ENCODE results near the gene GPN1.

The GPN1 gene

DNA sequence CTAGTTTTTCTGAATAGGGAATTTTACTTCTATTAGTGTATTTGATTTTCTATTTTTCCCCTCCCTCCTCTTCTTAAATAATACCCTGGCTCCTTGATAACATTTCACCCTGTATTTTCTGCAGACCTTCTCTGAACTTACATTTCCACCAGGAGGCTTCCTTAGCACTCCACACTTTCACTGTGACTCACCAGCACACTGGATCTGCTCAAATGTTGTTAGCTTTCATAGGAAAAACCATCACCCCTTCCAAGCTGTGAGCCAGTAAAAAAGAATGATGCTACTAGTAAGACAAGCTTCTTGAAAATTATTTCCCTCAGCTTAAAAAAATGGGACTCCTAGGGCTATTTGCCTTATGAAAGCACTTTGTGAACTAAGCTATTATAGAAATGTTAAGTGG lies 18.4 kb downstream of the GPN1 start:
- TF ChIP-seq POU2F2 (IDR thresholded peaks at IDR 0.05; ENCODE audit: low read depth, low read length) = no peak
- TF ChIP-seq POLR2A (IDR thresholded peaks at IDR 0.05; ENCODE audit: low read depth, low read length) = no peak
- no peak for TF ChIP-seq PAX5 (IDR thresholded peaks at IDR 0.05; ENCODE audit: insufficient read depth, low read length, severe bottlenecking)
- TF ChIP-seq TAF1 (IDR thresholded peaks at IDR 0.05; ENCODE audit: low read depth, low read length) = no peak
- no peak for TF ChIP-seq SPI1 (IDR thresholded peaks at IDR 0.05; ENCODE audit: low read depth, low read length)
- TF ChIP-seq POLR2AphosphoS5 (IDR thresholded peaks at IDR 0.05; ENCODE audit: low read depth, low read length) = no peak
- FAIRE-seq = no peak

GRCh38 chr2:27647737-27648136 lies 18.9 kb downstream of the GPN1 start:
- DNase-seq (ENCODE audit: insufficient read length, low spot score) (no peak), FAIRE-seq (no peak)
- TF ChIP-seq POU2F2 (IDR thresholded peaks at IDR 0.05; ENCODE audit: low read depth, low read length) (no peak), POLR2AphosphoS5 (IDR thresholded peaks at IDR 0.05; ENCODE audit: low read depth, low read length) (no peak), PAX5 (IDR thresholded peaks at IDR 0.05; ENCODE audit: insufficient read depth, low read length, severe bottlenecking) (no peak), TAF1 (IDR thresholded peaks at IDR 0.05; ENCODE audit: low read depth, low read length) (no peak)

More for the DNA sequence above, 18.4 kb downstream of the GPN1 start:
- DNase-seq (ENCODE audit: insufficient read length, low spot score) = no peak

GRCh38 chr2:27651056-27651455 lies 22.2 kb downstream of the GPN1 start:
- DNase-seq (ENCODE audit: insufficient read length, low spot score) (no peak), FAIRE-seq (no peak)
- TF ChIP-seq POLR2A (IDR thresholded peaks at IDR 0.05; ENCODE audit: low read depth, low read length) = no peak
- TF ChIP-seq TAF1 (IDR thresholded peaks at IDR 0.05; ENCODE audit: low read depth, low read length) = no peak
- no peak for TF ChIP-seq POLR2AphosphoS5 (IDR thresholded peaks at IDR 0.05; ENCODE audit: low read depth, low read length)
- TF ChIP-seq SPI1 (IDR thresholded peaks at IDR 0.05; ENCODE audit: low read depth, low read length) = no peak
- TF ChIP-seq PAX5 (IDR thresholded peaks at IDR 0.05; ENCODE audit: insufficient read depth, low read length, severe bottlenecking) = no peak
- no peak for TF ChIP-seq POU2F2 (IDR thresholded peaks at IDR 0.05; ENCODE audit: low read depth, low read length)

DNA sequence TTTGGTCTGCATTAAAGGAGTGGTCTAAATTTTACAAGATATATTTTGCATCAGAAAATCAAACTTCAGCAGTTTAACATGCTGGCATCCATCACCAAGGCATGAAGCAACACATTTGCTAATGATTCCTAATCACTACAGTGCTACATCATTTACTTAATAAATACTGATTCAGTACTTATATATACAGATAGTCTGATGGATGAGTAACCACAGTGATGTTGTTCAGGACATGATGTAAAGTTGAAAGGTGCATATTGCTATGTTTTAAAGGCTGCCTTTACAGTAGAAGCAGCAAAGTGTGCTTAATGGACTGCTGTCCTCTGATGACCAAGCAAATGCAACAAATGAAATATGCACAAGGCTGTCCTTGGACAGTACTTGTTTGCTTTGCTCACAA lies 23.5 kb downstream of the GPN1 start:
- no peak for DNase-seq (ENCODE audit: insufficient read length, low spot score)
- no peak for TF ChIP-seq PAX5 (IDR thresholded peaks at IDR 0.05; ENCODE audit: insufficient read depth, low read length, severe bottlenecking)
- no peak for TF ChIP-seq POLR2AphosphoS5 (IDR thresholded peaks at IDR 0.05; ENCODE audit: low read depth, low read length)
- no peak for TF ChIP-seq POU2F2 (IDR thresholded peaks at IDR 0.05; ENCODE audit: low read depth, low read length)
- TF ChIP-seq TAF1 (IDR thresholded peaks at IDR 0.05; ENCODE audit: low read depth, low read length) = no peak
- no peak for TF ChIP-seq SPI1 (IDR thresholded peaks at IDR 0.05; ENCODE audit: low read depth, low read length)
- no peak for TF ChIP-seq POLR2A (IDR thresholded peaks at IDR 0.05; ENCODE audit: low read depth, low read length)
- FAIRE-seq = no peak

GRCh38 chr2:27652790-27653189 lies 23.9 kb downstream of the GPN1 start:
- FAIRE-seq (no peak), DNase-seq (ENCODE audit: insufficient read length, low spot score) (no peak)
- TF ChIP-seq POLR2A (IDR thresholded peaks at IDR 0.05; ENCODE audit: low read depth, low read length) = no peak
- no peak for TF ChIP-seq POLR2AphosphoS5 (IDR thresholded peaks at IDR 0.05; ENCODE audit: low read depth, low read length)
- no peak for TF ChIP-seq PAX5 (IDR thresholded peaks at IDR 0.05; ENCODE audit: insufficient read depth, low read length, severe bottlenecking)
- TF ChIP-seq TAF1 (IDR thresholded peaks at IDR 0.05; ENCODE audit: low read depth, low read length) = no peak
- TF ChIP-seq SPI1 (IDR thresholded peaks at IDR 0.05; ENCODE audit: low read depth, low read length) = no peak
- no peak for TF ChIP-seq POU2F2 (IDR thresholded peaks at IDR 0.05; ENCODE audit: low read depth, low read length)

GRCh38 chr2:27653397-27653796 lies 24.5 kb downstream of the GPN1 start:
- DNase-seq (ENCODE audit: insufficient read length, low spot score) (no peak), FAIRE-seq (no peak)
- TF ChIP-seq TAF1 (IDR thresholded peaks at IDR 0.05; ENCODE audit: low read depth, low read length) (no peak), POLR2A (IDR thresholded peaks at IDR 0.05; ENCODE audit: low read depth, low read length) (no peak), POU2F2 (IDR thresholded peaks at IDR 0.05; ENCODE audit: low read depth, low read length) (no peak), PAX5 (IDR thresholded peaks at IDR 0.05; ENCODE audit: insufficient read depth, low read length, severe bottlenecking) (no peak), POLR2AphosphoS5 (IDR thresholded peaks at IDR 0.05; ENCODE audit: low read depth, low read length) (no peak), SPI1 (IDR thresholded peaks at IDR 0.05; ENCODE audit: low read depth, low read length) (no peak)

DNA sequence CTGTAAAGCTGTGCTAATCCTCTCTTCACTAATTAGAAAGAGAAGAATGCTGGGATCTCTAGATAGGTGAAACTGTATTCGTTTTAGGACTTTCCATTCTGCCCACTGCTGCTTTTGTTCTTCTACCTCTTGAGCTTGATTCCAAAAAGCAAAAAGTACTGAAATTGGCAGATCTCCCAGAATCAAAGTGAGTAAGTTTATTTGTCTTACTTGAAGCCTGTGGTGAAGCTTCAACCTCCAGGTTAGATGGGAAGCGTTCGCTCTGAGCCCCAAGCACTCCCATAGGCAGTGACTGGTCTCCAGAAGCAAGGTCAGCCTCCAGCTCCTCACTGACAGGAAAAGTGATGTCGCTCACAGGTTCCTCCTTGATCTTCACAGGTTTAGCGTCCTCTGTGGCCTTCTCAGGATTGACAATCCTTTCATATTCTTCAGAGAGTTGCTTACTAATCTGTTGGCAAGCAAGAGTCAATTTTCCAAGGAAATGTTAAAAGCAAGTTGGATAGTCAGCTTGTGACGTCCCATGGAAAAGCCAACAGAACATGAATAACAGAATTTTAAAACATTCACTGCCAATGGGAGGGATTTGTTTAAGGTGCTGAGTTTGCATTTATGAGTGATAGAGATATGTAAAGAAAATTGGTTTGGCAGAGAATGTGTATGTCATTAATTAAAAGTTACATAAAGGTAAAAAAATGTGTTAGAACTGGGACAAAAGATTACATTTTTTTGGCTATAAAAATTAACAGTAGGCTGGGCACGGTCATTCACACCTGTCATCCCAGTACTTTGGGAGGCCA lies 26.5 kb downstream of the GPN1 start:
- FAIRE-seq (no peak), DNase-seq (ENCODE audit: insufficient read length, low spot score) (no peak)
- TF ChIP-seq POLR2AphosphoS5 (IDR thresholded peaks at IDR 0.05; ENCODE audit: low read depth, low read length) (no peak), POLR2A (IDR thresholded peaks at IDR 0.05; ENCODE audit: low read depth, low read length) (no peak), SPI1 (IDR thresholded peaks at IDR 0.05; ENCODE audit: low read depth, low read length) (no peak), TAF1 (IDR thresholded peaks at IDR 0.05; ENCODE audit: low read depth, low read length) (no peak), PAX5 (IDR thresholded peaks at IDR 0.05; ENCODE audit: insufficient read depth, low read length, severe bottlenecking) (no peak), POU2F2 (IDR thresholded peaks at IDR 0.05; ENCODE audit: low read depth, low read length) (no peak)

GRCh38 chr2:27661371-27661770 lies 32.5 kb downstream of the GPN1 start:
- TF ChIP-seq POLR2A (IDR thresholded peaks at IDR 0.05; ENCODE audit: low read depth, low read length) (no peak), PAX5 (IDR thresholded peaks at IDR 0.05; ENCODE audit: insufficient read depth, low read length, severe bottlenecking) (no peak), SPI1 (IDR thresholded peaks at IDR 0.05; ENCODE audit: low read depth, low read length) (no peak), POU2F2 (IDR thresholded peaks at IDR 0.05; ENCODE audit: low read depth, low read length) (no peak), POLR2AphosphoS5 (IDR thresholded peaks at IDR 0.05; ENCODE audit: low read depth, low read length) (no peak), TAF1 (IDR thresholded peaks at IDR 0.05; ENCODE audit: low read depth, low read length) (no peak)
- DNase-seq (ENCODE audit: insufficient read length, low spot score) = no peak
- FAIRE-seq = no peak

DNA sequence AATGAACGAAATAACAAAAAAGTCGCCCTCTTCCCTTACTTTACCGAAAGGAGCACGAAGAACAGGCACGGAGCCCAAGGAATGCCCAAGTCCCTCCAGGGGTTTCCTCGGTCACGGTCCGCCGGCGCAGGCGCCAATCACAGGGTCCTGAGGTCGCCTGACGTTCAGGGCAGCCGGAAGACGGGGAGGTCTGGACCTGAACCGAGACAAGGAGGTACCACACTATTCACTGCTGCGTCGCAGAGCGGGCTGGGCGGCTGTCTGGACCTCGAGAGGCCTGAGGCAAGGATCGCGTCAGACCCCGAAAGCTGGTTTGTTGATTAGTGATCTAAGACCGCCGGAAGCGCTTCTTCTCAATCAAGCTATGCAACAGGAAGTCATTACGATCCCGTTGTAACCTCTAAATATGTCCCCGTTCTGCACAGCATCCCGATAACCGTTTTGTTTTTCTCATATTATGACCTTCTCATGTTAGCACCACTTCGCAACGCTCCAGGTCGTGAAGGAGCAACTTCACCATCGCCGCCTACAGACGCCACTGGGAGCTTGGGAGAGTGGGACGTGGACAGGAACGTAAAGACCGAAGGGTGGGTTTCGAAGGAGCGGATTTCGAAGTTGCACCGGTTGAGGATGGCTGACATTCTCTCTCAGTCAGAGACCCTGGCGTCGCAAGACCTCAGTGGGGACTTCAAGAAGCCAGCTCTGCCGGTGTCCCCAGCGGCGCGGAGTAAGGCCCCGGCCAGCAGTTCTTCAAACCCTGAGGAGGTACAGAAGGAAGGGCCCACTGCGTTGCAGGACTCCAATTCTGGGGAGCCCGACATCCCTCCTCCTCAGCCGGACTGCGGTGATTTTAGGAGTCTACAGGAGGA lies 34.7 kb downstream of the GPN1 start, which contains the start of the genes SLC4A1AP and SUPT7L:
SLC4A1AP (plus strand) TSS at position 605 of the 869 bp plus-strand sequence; CDS start at position 631, 26 bp downstream.
SUPT7L (minus strand) TSS at position 330 of the 869 bp plus-strand sequence. CDS start 1,422 bp downstream, outside the sequence.
- TF ChIP-seq PAX5 (IDR thresholded peaks at IDR 0.05; ENCODE audit: insufficient read depth, low read length, severe bottlenecking) (peak; percentile 99), SPI1 (IDR thresholded peaks at IDR 0.05; ENCODE audit: low read depth, low read length) (no peak), TAF1 (IDR thresholded peaks at IDR 0.05; ENCODE audit: low read depth, low read length) (peak; percentile 99), POU2F2 (IDR thresholded peaks at IDR 0.05; ENCODE audit: low read depth, low read length) (peak; percentile 90), POLR2A (IDR thresholded peaks at IDR 0.05; ENCODE audit: low read depth, low read length) (peak; percentile 91), POLR2AphosphoS5 (IDR thresholded peaks at IDR 0.05; ENCODE audit: low read depth, low read length) (peak; percentile 80)
- FAIRE-seq = peak; percentile 96
- DNase-seq (ENCODE audit: insufficient read length, low spot score) = peak; percentile 59

Data from GM12891 (cell line).